Body of pancreas (tissue), 4 donors: ENCODE data around the gene SLC25A21. TPM values are rescaled to one million over a fixed set of nuclear protein-coding genes. Genes with fewer than 3 reads are reported as not detected.
"Not testable (repeated sequence)": the region's sequence is repeated elsewhere in the genome, so short reads cannot be mapped to it uniquely, and the experiment has no call there.

Experiments
- ATAC-seq: fragments of 150-250 bp; one replicate; pipeline ENCODE4 v1.9.1; 2016
- DNase-seq, 4 donors: peaks; one replicate each; pipeline ENCODE4 v3.0.0-alpha.2; 2019
- H3K27ac ChIP-seq, 4 donors: fragments of 200-600 bp; sonication (generic); 1 replicate in 3 of 4; 2 replicates in 1 of 4; pipeline versions ENCODE4 v1.5.1 to v1.6.1; 2016 to 2019; ENCODE audit warnings: mild to moderate bottlenecking in 1 of 4, mixed read lengths in 1 of 4, moderate library complexity in 1 of 4
- H3K27me3 ChIP-seq, 2 donors: fragments of 200-600 bp; sonication (generic); one replicate each; pipeline ENCODE4 v1.6.0; 2016; ENCODE audit warnings: mild to moderate bottlenecking in 1 of 2
- H3K36me3 ChIP-seq, 2 donors: fragments of 200-600 bp; sonication (generic); replicated peaks in 1 of 2; 2 replicates each; pipeline ENCODE4 v1.5.1; 2016; ENCODE audit warnings: low read depth in 2 of 2; ENCODE audit not compliant: insufficient read depth in 1 of 2
- H3K4me1 ChIP-seq: fragments of 200-600 bp; sonication (generic); one replicate; pipeline ENCODE4 v1.6.0; 2016
- H3K4me3 ChIP-seq, 2 donors: fragments of 200-600 bp; sonication (generic); 1 replicate in 1 of 2; 2 replicates in 1 of 2; pipeline ENCODE4 v1.5.1; 2016 to 2019
- H3K9me3 ChIP-seq, 3 donors: fragments of 200-600 bp; sonication (generic); 1 replicate in 2 of 3; 2 replicates in 1 of 3; pipeline ENCODE4 v1.5.1; 2016
- CTCF ChIP-seq, 7 experiments: fragments of 450-650 bp in 4 of 7; fragments of 200-600 bp in 3 of 7; sonication (generic) in 3 of 7; IDR thresholded peaks; one replicate each; pipeline ENCODE4 v1.5.1; 2016 to 2019; ENCODE audit warnings: antibody characterized with exemption in 7 of 7
- POLR2A ChIP-seq, 3 donors: fragments of 450-650 bp; IDR thresholded peaks; one replicate each; pipeline ENCODE4 v1.6.1; 2016; ENCODE audit warnings: antibody characterized with exemption in 3 of 3, mild to moderate bottlenecking in 2 of 3
- WGBS, 2 donors: methylation state at CpG; one replicate each; pipeline ENCODE4 v1.1.5; 2017; 5-methylcytosine and 5-hydroxymethylcytosine counted together
- intact Hi-C: fragments of 100-400 bp; cut with DNase I; formaldehyde crosslinking; loops from one replicate; pipeline ENCODE4 v1.15.1; 2023
- total RNA-seq, 2 donors: library from RNA; depleted of rRNA; stranded (reverse); fragments of >200 nt; gene quantifications; one replicate each; pipeline ENCODE4 v1.1.0, GENCODE V29; 2016

Gene SLC25A21
- total RNA-seq, 2 donors from 2014 or later = not detected

DNA sequence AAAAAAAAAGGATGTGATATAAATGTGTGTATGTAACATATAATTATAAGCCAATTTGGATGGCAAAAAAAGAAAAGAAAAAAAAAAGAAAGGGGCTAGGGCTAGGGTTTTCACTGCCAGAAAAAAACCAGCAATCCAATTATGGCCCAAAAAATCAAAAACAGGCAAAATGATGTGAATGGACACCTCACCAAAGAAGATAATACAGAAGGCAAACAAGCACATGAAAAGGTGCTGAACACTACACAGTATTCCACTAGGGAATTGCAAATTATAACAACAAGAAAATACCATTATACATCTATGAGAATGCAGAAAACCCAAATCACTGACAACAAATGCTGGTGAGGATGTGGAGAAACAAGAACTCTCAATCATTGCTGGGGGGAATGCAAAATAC is 13.3 kb upstream of the SLC25A21 start:
- intact Hi-C loops = no loop called here
- H3K27me3 ChIP-seq = no peaks in the 10 kb centered on the region
- no peaks in the 10 kb centered on the region for H3K4me1 ChIP-seq
- no peak overlapping the region for H3K27ac ChIP-seq
- H3K9me3 ChIP-seq = no peaks in the 10 kb centered on the region
- DNase-seq (no peak), ATAC-seq (no peak)
- H3K4me3 ChIP-seq = no peak overlapping the region
- TF ChIP-seq CTCF (IDR thresholded peaks at IDR 0.05) (no peak), POLR2A (IDR thresholded peaks at IDR 0.05) (no peak)
- H3K36me3 ChIP-seq = no peaks in the 10 kb centered on the region

GRCh38 chr14:37184520-37184919 is 12.1 kb upstream of the SLC25A21 start:
- H3K4me1 ChIP-seq, ATAC-seq, DNase-seq, H3K27me3 ChIP-seq, H3K9me3 ChIP-seq, H3K27ac ChIP-seq, H3K4me3 ChIP-seq, intact Hi-C loops, H3K36me3 ChIP-seq: not testable (repeated sequence)
- WGBS, 2 donors = 83 to 85% methylated on average over 8 of the region's 8 CpGs

GRCh38 chr14:37181441-37181840 is 9.0 kb upstream of the SLC25A21 start:
- H3K4me1 ChIP-seq = peaks cover 1% of the 10 kb centered on the region
- H3K27ac ChIP-seq = no peak overlapping the region
- H3K36me3 ChIP-seq = no peaks in the 10 kb centered on the region
- DNase-seq = no peak
- 85 to 89% methylated on average over 6 of the region's 6 CpGs for WGBS, 2 donors
- no peaks in the 10 kb centered on the region for H3K9me3 ChIP-seq
- ATAC-seq = no peak
- intact Hi-C loops = no loop called here
- no peak overlapping the region for H3K4me3 ChIP-seq
- TF ChIP-seq CTCF (IDR thresholded peaks at IDR 0.05) = no peak
- TF ChIP-seq POLR2A (IDR thresholded peaks at IDR 0.05) = no peak
- H3K27me3 ChIP-seq = no peaks in the 10 kb centered on the region

DNA sequence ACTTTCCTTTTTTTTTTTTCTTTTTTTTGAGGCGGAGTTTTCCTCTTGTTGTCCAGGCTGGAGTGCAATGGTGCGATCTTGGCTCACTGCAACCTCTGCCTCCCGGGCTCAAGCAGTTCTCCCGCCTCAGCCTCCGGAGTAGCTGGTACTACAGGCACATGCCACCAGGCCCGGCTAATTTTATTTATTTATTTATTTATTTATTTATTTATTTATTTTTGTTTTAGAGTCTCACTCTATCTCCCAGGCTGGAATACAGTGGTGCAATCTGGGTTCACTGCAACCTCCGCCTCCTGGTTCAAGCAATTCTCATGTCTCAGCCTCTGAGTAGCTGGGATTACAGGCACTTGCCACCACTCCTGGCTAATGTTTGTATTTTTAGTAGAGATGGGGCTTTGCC is 8.5 kb upstream of the SLC25A21 start:
- H3K27ac ChIP-seq, H3K9me3 ChIP-seq, DNase-seq, H3K36me3 ChIP-seq, intact Hi-C loops, H3K4me3 ChIP-seq, H3K4me1 ChIP-seq, H3K27me3 ChIP-seq, ATAC-seq: not testable (repeated sequence)
- WGBS, 2 donors = 91 to 93% methylated on average over 7 of the region's 7 CpGs

GRCh38 chr14:37179896-37180502 is 7.6 kb upstream of the SLC25A21 start:
- ATAC-seq (no peak), DNase-seq (no peak)
- Histone ChIP-seq H3K27ac (no peak overlapping the region), H3K27me3 (no peaks in the 10 kb centered on the region), H3K9me3 (no peaks in the 10 kb centered on the region), H3K4me3 (no peak overlapping the region), H3K36me3 (no peaks in the 10 kb centered on the region), H3K4me1 (peaks cover 16% of the 10 kb centered on the region)
- 77 to 80% methylated on average over 4 of the region's 4 CpGs for WGBS, 2 donors
- intact Hi-C loops = no loop called here
- TF ChIP-seq CTCF (IDR thresholded peaks at IDR 0.05) (no peak), POLR2A (IDR thresholded peaks at IDR 0.05) (no peak)

DNA sequence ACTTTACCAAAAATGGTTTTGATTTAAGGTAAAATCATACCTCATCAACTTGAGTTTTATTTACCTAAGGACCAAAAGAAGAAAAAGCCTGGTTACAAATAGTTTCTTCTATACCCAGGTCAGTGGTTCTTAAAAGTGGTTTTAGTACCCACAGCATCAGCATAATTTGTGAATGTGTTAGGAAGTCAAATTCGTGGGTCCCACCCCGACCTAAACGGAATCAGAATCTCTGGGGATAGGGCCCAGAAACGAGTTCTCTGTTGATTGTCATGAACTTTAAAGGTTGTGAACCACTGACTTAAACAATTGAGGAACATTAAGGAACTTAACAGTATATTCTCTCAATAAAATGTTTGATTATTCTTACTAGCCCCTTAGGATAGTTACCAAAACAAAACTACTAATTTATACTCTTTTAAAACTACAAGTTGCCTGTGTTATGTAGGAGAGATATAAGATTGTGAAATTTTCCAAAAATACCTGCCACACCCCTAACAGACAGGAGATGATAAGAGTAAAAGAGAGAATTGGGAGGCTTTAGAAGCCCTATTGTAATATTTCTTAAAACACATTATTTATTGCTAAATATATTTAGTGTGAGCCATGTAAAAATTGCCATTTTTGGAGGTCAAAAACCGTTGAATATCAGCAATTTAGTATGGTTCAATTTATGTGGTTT is 669 bp upstream of the SLC25A21 start:
- Histone ChIP-seq H3K4me1 (peaks cover 44% of the 10 kb centered on the region), H3K27ac (peak overlapping the region in 3 of 4 donors; percentile 81 to 93 (median 87))
- 53 to 63% methylated on average over 5 of the region's 5 CpGs for WGBS, 2 donors

More for the DNA sequence above, 669 bp upstream of the SLC25A21 start:
- Histone ChIP-seq H3K36me3 (no peaks in the 10 kb centered on the region), H3K9me3 (no peaks in the 10 kb centered on the region), H3K4me3 (peak overlapping the region in 1 of 2 donors; percentile 44), H3K27me3 (no peaks in the 10 kb centered on the region)
- ATAC-seq = no peak
- TF ChIP-seq CTCF (IDR thresholded peaks at IDR 0.05) (no peak), POLR2A (IDR thresholded peaks at IDR 0.05) (no peak)
- no peak for DNase-seq
- intact Hi-C loops = no loop called here
